ENCODE measurements around the gene SC5D.

Gene SC5D

DNA sequence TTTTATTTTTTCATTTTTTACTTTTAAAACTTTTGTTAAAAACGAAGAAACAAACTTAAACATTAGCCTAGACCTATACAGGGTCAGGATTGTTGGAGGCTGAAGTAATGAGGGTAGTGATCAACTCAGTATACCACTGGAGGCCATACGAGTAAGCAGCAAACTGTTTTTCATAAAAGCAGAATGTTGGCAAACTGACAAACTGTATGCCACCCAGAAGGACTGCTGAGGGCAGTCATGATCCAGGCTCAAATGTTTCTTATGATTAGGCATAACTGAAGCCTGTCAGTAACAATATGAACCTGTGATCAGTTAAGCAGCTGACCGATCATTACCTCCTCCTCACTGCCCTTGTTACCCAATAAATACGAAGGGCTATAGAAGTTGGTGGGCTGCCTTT, 10.2 kb upstream of the SC5D start:
- Histone ChIP-seq H3K4me3 (ENCODE audit: low read depth, low read length) (no peak overlapping the region), H3K36me3 (ENCODE audit: control insufficient read depth in 2 of 2, insufficient read depth in 1 of 2, low read length in 2 of 2) (no peaks in the 10 kb centered on the region), H3K9me3 (ENCODE audit: control insufficient read depth, insufficient read depth, low read depth, low read length) (no peaks in the 10 kb centered on the region), H3K4me1 (ENCODE audit: control insufficient read depth, insufficient read depth, low read length) (no peaks in the 10 kb centered on the region), H3K27ac (ENCODE audit: extremely low read depth, low read depth, low read length) (no peak overlapping the region)
- ChIA-PET POLR2A (interaction anchor here (1.1 kb wide), 1 partner anchor 10 kb away, joined by 5 read pairs; the partner anchor contains the start of gene SC5D), CTCF (no interaction called here)
- TF ChIP-seq FEZF1 (tag by site-specific recombination; IDR thresholded peaks at IDR 0.05) (no peak), ZNF701 (tag by site-specific recombination; IDR thresholded peaks at IDR 0.05) (no peak), ZNF24 (tag by site-specific recombination; IDR thresholded peaks at IDR 0.05) (no peak), ZNF629 (tag by site-specific recombination; IDR thresholded peaks at IDR 0.05) (no peak), ZNF549 (tag by site-specific recombination; IDR thresholded peaks at IDR 0.05) (no peak), ZBTB1 (tag by site-specific recombination; IDR thresholded peaks at IDR 0.05) (no peak), KLF9 (tag by site-specific recombination; IDR thresholded peaks at IDR 0.05; ENCODE audit: low read depth) (no peak)
- TF ChIP-seq, protein P1, sequence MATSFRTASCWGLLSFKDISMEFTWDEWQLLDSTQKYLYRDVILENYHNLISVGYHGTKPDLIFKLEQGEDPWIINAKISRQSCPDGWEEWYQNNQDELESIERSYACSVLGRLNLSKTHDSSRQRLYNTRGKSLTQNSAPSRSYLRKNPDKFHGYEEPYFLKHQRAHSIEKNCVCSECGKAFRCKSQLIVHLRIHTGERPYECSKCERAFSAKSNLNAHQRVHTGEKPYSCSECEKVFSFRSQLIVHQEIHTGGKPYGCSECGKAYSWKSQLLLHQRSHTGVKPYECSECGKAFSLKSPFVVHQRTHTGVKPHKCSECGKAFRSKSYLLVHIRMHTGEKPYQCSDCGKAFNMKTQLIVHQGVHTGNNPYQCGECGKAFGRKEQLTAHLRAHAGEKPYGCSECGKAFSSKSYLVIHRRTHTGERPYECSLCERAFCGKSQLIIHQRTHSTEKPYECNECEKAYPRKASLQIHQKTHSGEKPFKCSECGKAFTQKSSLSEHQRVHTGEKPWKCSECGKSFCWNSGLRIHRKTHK (tag by site-specific recombination; IDR thresholded peaks at IDR 0.05) = no peak
- TF ChIP-seq, protein P2, sequence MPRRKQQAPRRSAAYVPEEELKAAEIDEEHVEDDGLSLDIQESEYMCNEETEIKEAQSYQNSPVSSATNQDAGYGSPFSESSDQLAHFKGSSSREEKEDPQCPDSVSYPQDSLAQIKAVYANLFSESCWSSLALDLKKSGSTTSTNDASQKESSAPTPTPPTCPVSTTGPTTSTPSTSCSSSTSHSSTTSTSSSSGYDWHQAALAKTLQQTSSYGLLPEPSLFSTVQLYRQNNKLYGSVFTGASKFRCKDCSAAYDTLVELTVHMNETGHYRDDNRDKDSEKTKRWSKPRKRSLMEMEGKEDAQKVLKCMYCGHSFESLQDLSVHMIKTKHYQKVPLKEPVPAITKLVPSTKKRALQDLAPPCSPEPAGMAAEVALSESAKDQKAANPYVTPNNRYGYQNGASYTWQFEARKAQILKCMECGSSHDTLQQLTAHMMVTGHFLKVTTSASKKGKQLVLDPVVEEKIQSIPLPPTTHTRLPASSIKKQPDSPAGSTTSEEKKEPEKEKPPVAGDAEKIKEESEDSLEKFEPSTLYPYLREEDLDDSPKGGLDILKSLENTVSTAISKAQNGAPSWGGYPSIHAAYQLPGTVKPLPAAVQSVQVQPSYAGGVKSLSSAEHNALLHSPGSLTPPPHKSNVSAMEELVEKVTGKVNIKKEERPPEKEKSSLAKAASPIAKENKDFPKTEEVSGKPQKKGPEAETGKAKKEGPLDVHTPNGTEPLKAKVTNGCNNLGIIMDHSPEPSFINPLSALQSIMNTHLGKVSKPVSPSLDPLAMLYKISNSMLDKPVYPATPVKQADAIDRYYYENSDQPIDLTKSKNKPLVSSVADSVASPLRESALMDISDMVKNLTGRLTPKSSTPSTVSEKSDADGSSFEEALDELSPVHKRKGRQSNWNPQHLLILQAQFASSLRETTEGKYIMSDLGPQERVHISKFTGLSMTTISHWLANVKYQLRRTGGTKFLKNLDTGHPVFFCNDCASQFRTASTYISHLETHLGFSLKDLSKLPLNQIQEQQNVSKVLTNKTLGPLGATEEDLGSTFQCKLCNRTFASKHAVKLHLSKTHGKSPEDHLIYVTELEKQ (tag by site-specific recombination; IDR thresholded peaks at IDR 0.05; ENCODE audit: borderline replicate concordance) = no peak

DNA sequence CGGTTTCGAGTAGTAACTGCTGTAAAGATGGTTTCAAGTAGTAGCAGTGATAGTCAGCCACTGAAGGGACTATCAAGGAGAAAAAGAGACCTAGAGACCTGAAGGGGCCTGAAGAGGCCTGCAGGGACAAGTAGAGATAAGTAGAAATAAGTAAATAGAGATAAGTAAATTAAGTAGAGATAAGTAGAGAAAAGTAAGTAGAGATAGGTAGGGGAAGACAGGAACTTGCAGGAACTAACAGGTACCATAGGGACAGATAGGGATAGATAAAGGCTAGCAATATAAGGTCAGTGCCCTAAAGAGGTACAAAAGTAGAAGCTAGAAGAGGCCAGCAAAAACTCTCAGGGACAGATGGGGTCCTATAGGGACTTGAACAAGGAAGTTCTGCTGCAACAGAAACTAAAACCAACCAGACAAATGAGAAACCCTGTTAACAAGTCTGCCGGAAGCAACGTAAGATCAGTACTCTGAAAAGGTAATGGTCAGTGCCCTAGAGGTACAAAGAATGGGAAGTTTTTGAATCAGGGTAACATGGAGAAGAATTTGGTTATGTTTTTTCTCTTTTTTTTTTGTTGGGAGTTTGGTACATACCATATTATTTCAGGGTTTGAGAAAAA, 9.6 kb upstream of the SC5D start:
- ChIA-PET POLR2A (interaction anchor here (1.1 to 1.2 kb wide), 2 partner anchors 9 kb away, joined by 3 to 5 read pairs; partner anchors contain the start of gene SC5D), CTCF (no interaction called here)
- TF ChIP-seq ZNF426 (tag by site-specific recombination; IDR thresholded peaks at IDR 0.05) (no peak), TRIM28 (IDR thresholded peaks at IDR 0.05; ENCODE audit: borderline replicate concordance, low read length) (no peak), ZNF48 (tag by site-specific recombination; IDR thresholded peaks at IDR 0.05) (no peak), OSR2 (tag by site-specific recombination; IDR thresholded peaks at IDR 0.05) (no peak), ZNF623 (tag by site-specific recombination; IDR thresholded peaks at IDR 0.05) (no peak)
- TF ChIP-seq, protein P3, sequence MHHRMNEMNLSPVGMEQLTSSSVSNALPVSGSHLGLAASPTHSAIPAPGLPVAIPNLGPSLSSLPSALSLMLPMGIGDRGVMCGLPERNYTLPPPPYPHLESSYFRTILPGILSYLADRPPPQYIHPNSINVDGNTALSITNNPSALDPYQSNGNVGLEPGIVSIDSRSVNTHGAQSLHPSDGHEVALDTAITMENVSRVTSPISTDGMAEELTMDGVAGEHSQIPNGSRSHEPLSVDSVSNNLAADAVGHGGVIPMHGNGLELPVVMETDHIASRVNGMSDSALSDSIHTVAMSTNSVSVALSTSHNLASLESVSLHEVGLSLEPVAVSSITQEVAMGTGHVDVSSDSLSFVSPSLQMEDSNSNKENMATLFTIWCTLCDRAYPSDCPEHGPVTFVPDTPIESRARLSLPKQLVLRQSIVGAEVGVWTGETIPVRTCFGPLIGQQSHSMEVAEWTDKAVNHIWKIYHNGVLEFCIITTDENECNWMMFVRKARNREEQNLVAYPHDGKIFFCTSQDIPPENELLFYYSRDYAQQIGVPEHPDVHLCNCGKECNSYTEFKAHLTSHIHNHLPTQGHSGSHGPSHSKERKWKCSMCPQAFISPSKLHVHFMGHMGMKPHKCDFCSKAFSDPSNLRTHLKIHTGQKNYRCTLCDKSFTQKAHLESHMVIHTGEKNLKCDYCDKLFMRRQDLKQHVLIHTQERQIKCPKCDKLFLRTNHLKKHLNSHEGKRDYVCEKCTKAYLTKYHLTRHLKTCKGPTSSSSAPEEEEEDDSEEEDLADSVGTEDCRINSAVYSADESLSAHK (tag by site-specific recombination; IDR thresholded peaks at IDR 0.05) = no peak
- TF ChIP-seq, protein P4, sequence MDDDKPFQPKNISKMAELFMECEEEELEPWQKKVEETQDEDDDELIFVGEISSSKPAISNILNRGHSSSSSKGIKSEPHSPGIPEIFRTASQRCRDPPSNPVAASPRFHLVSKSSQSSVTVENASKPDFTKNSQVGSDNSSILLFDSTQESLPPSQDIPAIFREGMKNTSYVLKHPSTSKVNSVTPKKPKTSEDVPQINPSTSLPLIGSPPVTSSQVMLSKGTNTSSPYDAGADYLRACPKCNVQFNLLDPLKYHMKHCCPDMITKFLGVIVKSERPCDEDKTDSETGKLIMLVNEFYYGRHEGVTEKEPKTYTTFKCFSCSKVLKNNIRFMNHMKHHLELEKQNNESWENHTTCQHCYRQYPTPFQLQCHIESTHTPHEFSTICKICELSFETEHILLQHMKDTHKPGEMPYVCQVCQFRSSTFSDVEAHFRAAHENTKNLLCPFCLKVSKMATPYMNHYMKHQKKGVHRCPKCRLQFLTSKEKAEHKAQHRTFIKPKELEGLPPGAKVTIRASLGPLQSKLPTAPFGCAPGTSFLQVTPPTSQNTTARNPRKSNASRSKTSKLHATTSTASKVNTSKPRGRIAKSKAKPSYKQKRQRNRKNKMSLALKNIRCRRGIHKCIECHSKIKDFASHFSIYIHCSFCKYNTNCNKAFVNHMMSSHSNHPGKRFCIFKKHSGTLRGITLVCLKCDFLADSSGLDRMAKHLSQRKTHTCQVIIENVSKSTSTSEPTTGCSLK (tag by site-specific recombination; IDR thresholded peaks at IDR 0.05) = no peak
- TF ChIP-seq, protein P5, sequence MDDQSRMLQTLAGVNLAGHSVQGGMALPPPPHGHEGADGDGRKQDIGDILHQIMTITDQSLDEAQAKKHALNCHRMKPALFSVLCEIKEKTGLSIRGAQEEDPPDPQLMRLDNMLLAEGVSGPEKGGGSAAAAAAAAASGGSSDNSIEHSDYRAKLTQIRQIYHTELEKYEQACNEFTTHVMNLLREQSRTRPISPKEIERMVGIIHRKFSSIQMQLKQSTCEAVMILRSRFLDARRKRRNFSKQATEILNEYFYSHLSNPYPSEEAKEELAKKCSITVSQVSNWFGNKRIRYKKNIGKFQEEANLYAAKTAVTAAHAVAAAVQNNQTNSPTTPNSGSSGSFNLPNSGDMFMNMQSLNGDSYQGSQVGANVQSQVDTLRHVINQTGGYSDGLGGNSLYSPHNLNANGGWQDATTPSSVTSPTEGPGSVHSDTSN (CRISPR knock-in tag; IDR thresholded peaks at IDR 0.05) = no peak
- TF ChIP-seq, protein P6, sequence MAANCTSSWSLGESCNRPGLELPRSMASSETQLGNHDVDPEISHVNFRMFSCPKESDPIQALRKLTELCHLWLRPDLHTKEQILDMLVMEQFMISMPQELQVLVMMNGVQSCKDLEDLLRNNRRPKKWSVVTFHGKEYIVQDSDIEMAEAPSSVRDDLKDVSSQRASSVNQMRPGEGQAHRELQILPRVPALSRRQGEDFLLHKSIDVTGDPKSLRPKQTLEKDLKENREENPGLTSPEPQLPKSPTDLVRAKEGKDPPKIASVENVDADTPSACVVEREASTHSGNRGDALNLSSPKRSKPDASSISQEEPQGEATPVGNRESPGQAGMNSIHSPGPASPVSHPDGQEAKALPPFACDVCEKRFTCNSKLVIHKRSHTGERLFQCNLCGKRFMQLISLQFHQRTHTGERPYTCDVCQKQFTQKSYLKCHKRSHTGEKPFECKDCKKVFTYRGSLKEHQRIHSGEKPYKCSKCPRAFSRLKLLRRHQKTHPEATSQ (tag by site-specific recombination; IDR thresholded peaks at IDR 0.05) = no peak
- TF ChIP-seq, protein P7, sequence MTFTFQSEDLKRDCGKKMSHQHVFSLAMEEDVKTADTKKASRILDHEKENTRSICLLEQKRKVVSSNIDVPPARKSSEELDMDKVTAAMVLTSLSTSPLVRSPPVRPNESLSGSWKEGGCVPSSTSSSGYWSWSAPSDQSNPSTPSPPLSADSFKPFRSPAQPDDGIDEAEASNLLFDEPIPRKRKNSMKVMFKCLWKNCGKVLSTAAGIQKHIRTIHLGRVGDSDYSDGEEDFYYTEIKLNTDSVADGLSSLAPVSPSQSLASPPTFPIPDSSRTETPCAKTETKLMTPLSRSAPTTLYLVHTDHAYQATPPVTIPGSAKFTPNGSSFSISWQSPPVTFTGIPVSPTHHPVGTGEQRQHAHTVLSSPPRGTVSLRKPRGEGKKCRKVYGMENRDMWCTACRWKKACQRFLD (tag by site-specific recombination; IDR thresholded peaks at IDR 0.05) = no peak
- Histone ChIP-seq H3K27ac (ENCODE audit: extremely low read depth, low read depth, low read length) (no peak overlapping the region), H3K4me1 (ENCODE audit: control insufficient read depth, insufficient read depth, low read length) (no peaks in the 10 kb centered on the region), H3K4me3 (ENCODE audit: low read depth, low read length) (no peak overlapping the region), H3K36me3 (ENCODE audit: control insufficient read depth in 2 of 2, insufficient read depth in 1 of 2, low read length in 2 of 2) (no peaks in the 10 kb centered on the region), H3K9me3 (ENCODE audit: control insufficient read depth, insufficient read depth, low read depth, low read length) (no peaks in the 10 kb centered on the region)
